CD4-positive, alpha-beta memory T cell (primary cell): ENCODE data around the gene GPAT2. TPM values are rescaled to one million over a fixed set of nuclear protein-coding genes. Genes with fewer than 3 reads are reported as not detected.
A peak's percentile ranks its signal among the peaks of the same experiment; 100 is the strongest.
"Not testable (repeated sequence)": the region's sequence is repeated elsewhere in the genome, so short reads cannot be mapped to it uniquely, and the experiment has no call there.

ENCODE experiments used
- CTCF ChIA-PET: fragments of 350-600 bp; sonication (Branson Sonifier 250); formaldehyde crosslinking; loops from one replicate; lab custom pipeline; 2021; ENCODE audit warnings: inconsistent platforms; ENCODE audit not compliant: partially characterized antibody; lab: Charles Lee
- POLR2A ChIA-PET: fragments of 350-600 bp; sonication (Branson Sonifier 250); formaldehyde crosslinking; loops from one replicate; lab custom pipeline; 2021; ENCODE audit not compliant: partially characterized antibody; lab: Charles Lee
- DNase-seq, 5 donors: peaks; one replicate each; pipeline versions ENCODE4 v3.0.0 to v3.0.0-alpha.2; 2020 to 2022; ENCODE audit warnings: mixed read lengths in 1 of 5
- H3K27ac ChIP-seq: one replicate; pipeline ENCODE4 v1.7.0; 2013; ENCODE audit warnings: low read depth, low read length
- H3K27me3 ChIP-seq: 2 replicates; pipeline ENCODE4 v1.7.0; 2013; ENCODE audit warnings: mild to moderate bottlenecking, low read length, moderate library complexity; ENCODE audit not compliant: insufficient read depth
- H3K36me3 ChIP-seq: 2 replicates; pipeline ENCODE4 v1.7.0; 2013; ENCODE audit warnings: mild to moderate bottlenecking, low read length, moderate library complexity; ENCODE audit not compliant: insufficient read depth
- H3K4me1 ChIP-seq: 2 replicates; pipeline ENCODE4 v1.7.0; 2013; ENCODE audit warnings: mild to moderate bottlenecking, low read length, moderate library complexity; ENCODE audit not compliant: insufficient read depth
- H3K4me3 ChIP-seq, 2 donors: one replicate each; pipeline ENCODE4 v1.7.0; 2013; ENCODE audit warnings: low read length in 2 of 2, mild to moderate bottlenecking in 1 of 2
- H3K9me3 ChIP-seq, 2 donors: one replicate each; pipeline ENCODE4 v1.7.0; 2013; ENCODE audit warnings: low read length in 2 of 2, control low read depth in 1 of 2; ENCODE audit not compliant: control insufficient read depth in 1 of 2
- H3K27ac Mint-ChIP-seq, 7 donors: one replicate each; pipeline ENCODE4 v1.8.0; 2020 to 2021; ENCODE audit warnings: mixed read lengths in 7 of 7, mild to moderate bottlenecking in 6 of 7, inconsistent platforms in 3 of 7, moderate library complexity in 3 of 7
- H3K27me3 Mint-ChIP-seq, 2 donors: one replicate each; pipeline ENCODE4 v1.8.0; 2020 to 2021; ENCODE audit warnings: mixed read lengths in 2 of 2
- H3K36me3 Mint-ChIP-seq, 2 donors: one replicate each; pipeline ENCODE4 v1.8.0; 2020 to 2021; ENCODE audit warnings: mixed read lengths in 2 of 2, inconsistent platforms in 1 of 2, mild to moderate bottlenecking in 1 of 2
- H3K4me1 Mint-ChIP-seq, 4 donors: one replicate each; pipeline ENCODE4 v1.8.0; 2020 to 2021; ENCODE audit warnings: mixed read lengths in 4 of 4, mild to moderate bottlenecking in 1 of 4
- H3K4me3 Mint-ChIP-seq, 8 donors: one replicate each; pipeline ENCODE4 v1.8.0; 2020 to 2021; ENCODE audit warnings: mixed read lengths in 8 of 8, mild to moderate bottlenecking in 7 of 8, moderate library complexity in 6 of 8, inconsistent platforms in 3 of 8
- H3K9me3 Mint-ChIP-seq, 8 donors: one replicate each; pipeline ENCODE4 v1.8.0; 2020 to 2021; ENCODE audit warnings: mixed read lengths in 8 of 8, mild to moderate bottlenecking in 5 of 8, inconsistent platforms in 3 of 8, moderate library complexity in 1 of 8
- intact Hi-C: fragments of 100-400 bp; cut with micrococcal nuclease; formaldehyde crosslinking; loops from one replicate; pipeline ENCODE4 v1.15.1; 2023
- polyA plus RNA-seq, 2 donors: library from polyadenylated mRNA; unstranded; fragments of 300-500 nt; fragmentation: Illumina TruSeq; gene quantifications; one replicate each; pipeline ENCODE4 v1.2.3, GENCODE V29; 2021
- total RNA-seq, 2 experiments: library from RNA; stranded (reverse); gene quantifications; one replicate each; pipeline ENCODE4 v1.2.3, GENCODE V29; 2021

The GPAT2 gene
- total and polyA plus RNA-seq, 4 experiments from 2014 or later, result 2.9 to 6.3 (median 3.4) TPM

DNA sequence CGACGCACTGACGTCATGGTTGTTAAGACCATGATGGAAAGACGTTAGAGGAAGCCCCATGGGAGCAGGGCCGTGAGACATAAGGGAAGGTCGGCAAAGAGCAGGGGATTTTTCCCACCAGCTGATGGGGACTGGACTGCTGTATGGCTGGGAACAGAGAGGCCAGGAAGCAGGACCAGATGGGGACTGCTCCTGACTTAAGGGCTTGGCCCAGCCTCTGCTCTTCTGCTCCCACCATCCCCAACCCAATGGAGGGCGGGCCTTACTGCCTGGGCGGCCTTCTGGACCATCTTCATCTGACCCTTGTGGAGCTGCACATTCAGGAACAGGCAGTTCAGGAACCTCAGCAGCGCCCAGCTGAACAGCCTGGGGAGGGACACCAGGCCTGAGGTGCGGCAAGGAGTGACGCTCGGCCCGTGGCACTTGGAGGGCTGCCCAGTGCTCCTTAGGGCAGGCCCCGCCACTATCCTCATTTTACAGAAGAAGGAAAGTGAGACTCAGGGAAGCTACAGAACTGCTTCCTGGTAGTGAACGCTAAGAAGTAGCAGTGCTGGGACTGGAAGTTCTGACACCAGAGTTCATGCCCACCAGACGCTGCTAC lies 6.9 kb downstream of the GPAT2 start:
- H3K9me3 ChIP-seq, H3K4me1 Mint-ChIP-seq, H3K27me3 Mint-ChIP-seq, H3K4me3 Mint-ChIP-seq, H3K36me3 Mint-ChIP-seq, DNase-seq, H3K27ac Mint-ChIP-seq, H3K27me3 ChIP-seq, H3K9me3 Mint-ChIP-seq, CTCF ChIA-PET, POLR2A ChIA-PET, H3K4me3 ChIP-seq, H3K27ac ChIP-seq, H3K4me1 ChIP-seq, H3K36me3 ChIP-seq: not testable (repeated sequence)
- intact Hi-C loops, result loop anchor here (10.0 kb wide), 2 partner anchors 87 to 147 kb away; partner anchors contain the start of gene ADRA2B

DNA sequence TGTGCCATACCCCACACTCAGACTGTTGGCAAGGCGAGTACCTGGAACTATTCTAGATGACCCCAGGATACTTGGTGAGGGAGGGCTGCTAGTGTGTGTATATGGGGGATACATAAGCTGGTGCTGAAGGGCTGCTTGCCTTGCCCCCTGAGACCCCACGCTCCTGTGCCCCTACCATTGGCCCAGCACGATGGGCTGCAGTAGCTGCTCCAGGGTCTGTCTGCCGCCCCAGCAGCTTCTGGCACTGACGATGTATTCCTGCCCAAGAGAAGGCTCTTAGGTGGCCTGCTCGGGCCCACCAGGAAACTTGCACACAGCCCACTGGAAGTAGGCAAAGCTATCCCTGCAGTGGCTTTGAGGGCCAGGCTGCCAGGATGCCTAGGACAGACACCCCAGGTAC lies 9.0 kb downstream of the GPAT2 start:
- H3K4me3 Mint-ChIP-seq, H3K27me3 Mint-ChIP-seq, H3K4me1 ChIP-seq, H3K27ac Mint-ChIP-seq, DNase-seq, H3K4me1 Mint-ChIP-seq, H3K27me3 ChIP-seq, CTCF ChIA-PET, H3K36me3 Mint-ChIP-seq, H3K9me3 Mint-ChIP-seq, H3K9me3 ChIP-seq, H3K4me3 ChIP-seq, H3K27ac ChIP-seq, H3K36me3 ChIP-seq, POLR2A ChIA-PET: not testable (repeated sequence)
- intact Hi-C loops, result loop anchor here (10.0 kb wide), 2 partner anchors 89 to 149 kb away; partner anchors contain the start of gene ADRA2B

DNA sequence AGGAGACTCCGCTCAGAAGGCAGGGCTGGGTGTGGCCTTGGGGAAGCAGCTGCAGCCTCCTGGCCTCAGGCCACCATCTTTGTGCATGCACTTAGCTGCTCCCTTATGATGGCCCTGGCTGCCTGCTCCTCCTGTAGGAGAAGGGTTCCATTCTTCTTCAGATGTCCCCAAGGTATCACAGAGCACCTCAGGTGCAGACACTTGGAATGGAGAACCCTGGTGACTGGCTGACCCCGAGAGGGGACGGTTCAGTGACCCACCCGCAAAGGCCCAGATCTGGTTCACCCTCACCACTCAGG lies 9.6 kb downstream of the GPAT2 start:
- no peaks in the 10 kb centered on the region for H3K27me3 ChIP-seq

DNA sequence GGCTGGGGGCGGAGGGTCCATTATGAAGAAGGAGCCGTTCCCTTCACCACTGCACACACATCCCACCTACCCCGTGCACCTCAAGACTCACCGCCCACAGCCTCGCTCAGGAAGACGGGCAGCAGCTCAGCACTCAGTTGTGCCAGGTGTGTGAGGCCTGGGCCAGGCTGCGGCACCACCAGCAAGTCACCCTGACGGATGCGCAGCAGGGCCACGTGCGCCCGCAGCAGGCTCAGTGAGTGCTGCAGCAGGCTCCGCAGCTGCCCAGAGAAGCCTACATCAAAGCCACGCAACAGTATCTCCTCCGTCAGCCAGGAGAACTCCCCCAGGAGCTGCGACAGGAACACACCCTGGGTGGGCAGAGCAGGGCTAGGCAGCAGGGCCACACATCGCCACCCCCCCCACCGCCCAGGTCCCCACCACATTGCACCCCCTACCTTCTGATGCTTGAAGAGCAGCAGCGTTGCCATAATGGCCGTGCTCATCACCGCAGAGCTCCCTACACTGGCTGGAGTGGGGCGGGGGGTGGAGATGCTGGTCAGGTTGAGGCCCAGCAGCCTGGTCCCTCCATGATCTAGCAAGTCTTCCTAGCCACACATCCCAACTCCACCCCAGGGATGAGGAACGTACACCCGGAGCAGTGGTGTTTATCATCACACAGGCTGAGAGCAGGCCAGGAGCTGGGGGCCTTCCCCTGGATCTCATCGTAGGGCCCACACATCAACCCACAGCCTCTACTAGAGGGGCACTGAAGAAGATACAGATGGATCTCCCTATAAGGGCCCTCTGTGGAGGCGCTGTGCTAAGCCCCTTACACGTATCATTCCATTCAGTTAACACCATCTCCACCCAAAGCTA lies 10.2 kb downstream of the GPAT2 start:
- H3K36me3 ChIP-seq, result no peaks in the 10 kb centered on the region
- no peak overlapping the region for H3K27ac ChIP-seq
- DNase-seq, result no peak
- H3K27ac Mint-ChIP-seq, result no peak overlapping the region
- H3K9me3 Mint-ChIP-seq, result peaks cover 0 to 2% (median 0%) of the 10 kb centered on the region in 8 donors
- no peaks in the 10 kb centered on the region for H3K27me3 Mint-ChIP-seq
- no peaks in the 10 kb centered on the region for H3K4me1 ChIP-seq
- H3K4me1 Mint-ChIP-seq, result peaks cover 0 to 3% (median 2%) of the 10 kb centered on the region in 4 donors
- intact Hi-C loops, result loop anchor here (10.0 kb wide), 2 partner anchors 90 to 150 kb away; partner anchors contain the start of gene ADRA2B
- no peaks in the 10 kb centered on the region for H3K36me3 Mint-ChIP-seq
- no peaks in the 10 kb centered on the region for H3K27me3 ChIP-seq
- CTCF ChIA-PET, result no interaction called here
- no peaks in the 10 kb centered on the region for H3K9me3 ChIP-seq
- H3K4me3 Mint-ChIP-seq, result no peak overlapping the region
- POLR2A ChIA-PET, result no interaction called here
- H3K4me3 ChIP-seq, result no peak overlapping the region

More for the DNA sequence above, 9.6 kb downstream of the GPAT2 start:
- Mint-ChIP-seq H3K9me3 (peaks cover 0 to 2% (median 0%) of the 10 kb centered on the region in 8 donors), H3K36me3 (no peaks in the 10 kb centered on the region), H3K27me3 (no peaks in the 10 kb centered on the region), H3K4me1 (peaks cover 0 to 3% (median 2%) of the 10 kb centered on the region in 4 donors), H3K27ac (no peak overlapping the region), H3K4me3 (no peak overlapping the region)
- no peak overlapping the region for H3K4me3 ChIP-seq
- CTCF ChIA-PET, result no interaction called here
- H3K4me1 ChIP-seq, result no peaks in the 10 kb centered on the region
- no peaks in the 10 kb centered on the region for H3K36me3 ChIP-seq
- no peak overlapping the region for H3K27ac ChIP-seq
- POLR2A ChIA-PET, result no interaction called here
- intact Hi-C loops, result loop anchor here (10.0 kb wide), 2 partner anchors 90 to 150 kb away; partner anchors contain the start of gene ADRA2B
- no peaks in the 10 kb centered on the region for H3K9me3 ChIP-seq
- no peak for DNase-seq

DNA sequence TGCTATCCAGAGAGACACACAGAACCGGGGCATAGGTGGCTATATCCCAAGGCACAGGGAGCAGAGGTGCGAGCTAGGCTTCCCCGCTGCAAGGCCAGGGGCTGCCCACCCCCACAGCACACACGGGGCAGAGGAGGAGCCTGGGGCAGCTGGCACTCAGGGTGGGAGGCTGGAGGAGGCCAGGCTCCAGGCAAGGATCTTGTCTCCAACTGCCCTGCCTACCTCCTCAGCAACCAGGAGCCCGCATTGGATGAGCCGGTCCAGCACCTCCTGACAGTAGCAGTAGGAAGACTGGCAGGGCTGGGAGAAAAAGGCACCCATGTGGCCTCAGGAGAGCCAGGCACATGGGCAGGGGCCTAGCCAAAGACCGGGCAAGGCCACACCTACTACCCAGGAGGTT lies 11.0 kb downstream of the GPAT2 start:
- POLR2A ChIA-PET, H3K27me3 Mint-ChIP-seq, H3K27ac Mint-ChIP-seq: not testable (repeated sequence)

DNA sequence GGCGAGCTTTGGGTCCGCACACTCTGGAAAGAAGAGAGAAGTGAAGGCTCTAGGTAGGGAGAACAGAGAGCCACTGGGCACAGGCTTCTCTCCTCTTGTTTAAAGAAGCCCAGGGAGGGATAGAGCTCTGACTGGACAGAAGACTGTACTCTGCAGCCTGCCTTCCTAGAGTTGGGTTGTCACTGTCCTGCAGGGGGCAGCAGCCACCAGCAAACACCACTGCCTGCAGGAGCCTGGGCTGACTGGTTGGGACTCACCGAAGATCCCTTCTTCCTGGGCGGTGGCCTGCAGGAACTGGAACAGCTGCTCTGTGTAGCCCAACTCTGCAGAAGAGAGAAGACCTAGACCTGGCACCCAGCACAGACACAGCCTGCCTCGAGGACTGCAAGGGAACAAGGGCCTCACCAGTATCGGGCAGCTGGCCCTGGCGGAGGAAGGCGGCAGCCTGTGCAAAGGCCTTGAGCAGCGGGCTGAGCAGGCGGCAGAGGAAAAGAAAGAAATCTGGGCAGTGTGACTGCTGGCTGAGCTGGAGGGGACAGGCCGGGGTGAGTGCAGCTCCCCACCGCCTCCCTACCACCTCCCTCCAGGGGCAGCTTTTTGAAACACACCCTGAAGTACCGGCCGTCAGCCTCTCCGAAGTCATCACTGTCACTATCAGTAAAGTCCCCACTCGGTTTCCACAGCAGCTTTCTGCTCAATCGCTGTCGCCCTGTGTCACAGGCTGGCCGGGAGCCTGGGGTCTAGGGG lies 11.8 kb downstream of the GPAT2 start:
- ChIA-PET CTCF (interaction anchor here (0.6 to 2.1 kb wide), 9 partner anchors 50 to 482 kb away, joined by 3 to 11 read pairs (median 4); partner anchors contain the start of genes ADRA2B and ASTL), POLR2A (interaction anchor here (1.0 kb wide), 1 partner anchor 94 kb away, joined by 3 read pairs; no protein-coding TSS in a partner anchor)
- H3K4me3 ChIP-seq, H3K36me3 Mint-ChIP-seq, H3K36me3 ChIP-seq, H3K9me3 Mint-ChIP-seq, H3K9me3 ChIP-seq, H3K27me3 Mint-ChIP-seq, H3K4me3 Mint-ChIP-seq, H3K27ac ChIP-seq, H3K4me1 ChIP-seq, H3K27me3 ChIP-seq, H3K4me1 Mint-ChIP-seq: not testable (repeated sequence)
- intact Hi-C loops, result loop anchor here (10.0 kb wide), 2 partner anchors 92 to 152 kb away; partner anchors contain the start of gene ADRA2B
- peak; percentile 63 to 73 (median 64) for DNase-seq
- peak overlapping the region in 3 of 7 donors; percentile 12 to 25 (median 24) for H3K27ac Mint-ChIP-seq

More for the DNA sequence above, 11.0 kb downstream of the GPAT2 start:
- H3K36me3 Mint-ChIP-seq, H3K4me1 Mint-ChIP-seq, H3K27me3 ChIP-seq, H3K4me3 ChIP-seq, H3K27ac ChIP-seq, DNase-seq, H3K36me3 ChIP-seq, H3K4me3 Mint-ChIP-seq, H3K9me3 Mint-ChIP-seq, H3K9me3 ChIP-seq, H3K4me1 ChIP-seq: not testable (repeated sequence)
- CTCF ChIA-PET, result interaction anchor here (1.9 kb wide), 1 partner anchor 151 kb away, joined by 11 read pairs; no protein-coding TSS in a partner anchor
- intact Hi-C loops, result loop anchor here (10.0 kb wide), 2 partner anchors 91 to 151 kb away; partner anchors contain the start of gene ADRA2B
